ENCODE measurements around the gene SPTA1. TPM values are rescaled to one million over a fixed set of nuclear protein-coding genes. Genes with fewer than 3 reads are reported as not detected.

Gene SPTA1
- total RNA-seq, 2 donors from 2014 or later = 0.56 to 0.62 TPM

DNA sequence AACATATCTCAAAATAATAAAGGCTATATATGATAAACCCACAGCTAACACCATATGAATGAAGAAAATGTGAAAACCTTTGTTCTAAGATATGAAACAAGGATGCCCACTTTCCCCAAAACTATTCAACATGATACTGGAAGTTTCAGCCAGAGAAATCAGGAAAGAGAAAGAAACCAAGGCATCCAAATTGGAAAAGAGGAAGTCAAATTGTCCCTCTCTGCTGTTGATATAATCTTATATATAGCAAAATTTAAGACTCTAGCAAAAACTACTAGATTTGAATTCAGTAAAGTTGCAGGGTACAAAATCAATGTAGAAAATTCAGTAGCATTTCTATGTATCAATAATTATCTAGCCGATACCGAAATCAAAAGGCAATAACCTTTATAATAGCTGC is 85.8 kb downstream of the SPTA1 start:
- no peak for DNase-seq (ENCODE audit: low spot score)
- intact Hi-C loops (cut with DNase I) = no loop called here

DNA sequence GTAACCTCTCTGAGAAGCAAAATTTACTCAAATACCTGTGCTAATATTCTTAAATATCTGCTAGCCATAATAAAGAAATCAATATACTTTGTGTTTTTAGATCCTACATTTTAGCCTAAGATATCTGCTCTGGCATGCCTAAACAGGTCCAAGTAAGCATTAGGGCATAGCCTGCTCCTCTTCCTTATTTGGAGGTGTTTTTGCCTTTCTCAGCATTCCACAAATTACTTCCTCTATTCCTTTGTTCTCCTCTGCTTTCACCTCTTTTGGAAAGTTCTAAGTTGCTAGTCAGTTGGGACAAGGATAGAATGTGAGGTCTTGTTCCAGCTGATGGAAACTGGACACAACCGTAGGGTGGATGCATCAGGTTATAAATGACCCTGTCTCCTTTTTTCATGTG is 99.6 kb downstream of the SPTA1 start:
- intact Hi-C loops (cut with DNase I) = no loop called here
- DNase-seq (ENCODE audit: low spot score) = no peak

DNA sequence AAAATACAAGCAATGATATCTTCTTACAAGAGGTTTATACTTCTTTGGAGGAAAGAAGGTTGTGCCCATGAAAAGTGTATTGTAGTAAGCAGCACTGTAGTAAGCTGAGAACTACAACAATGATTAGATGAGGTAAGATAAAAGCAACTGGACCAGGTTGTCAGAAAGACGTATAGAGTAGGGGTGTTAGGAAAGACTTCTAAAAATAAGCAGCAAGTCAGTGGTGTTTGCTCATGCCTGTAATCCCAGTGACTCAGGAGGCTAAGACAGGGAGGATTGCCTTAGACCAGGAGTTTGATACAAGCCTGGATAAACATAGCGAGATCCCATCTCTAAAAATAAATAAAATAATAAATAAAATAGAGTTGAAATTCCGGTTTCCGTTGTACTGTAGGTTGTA is 102.6 kb downstream of the SPTA1 start:
- intact Hi-C loops (cut with DNase I) = no loop called here
- no peak for DNase-seq (ENCODE audit: low spot score)

DNA sequence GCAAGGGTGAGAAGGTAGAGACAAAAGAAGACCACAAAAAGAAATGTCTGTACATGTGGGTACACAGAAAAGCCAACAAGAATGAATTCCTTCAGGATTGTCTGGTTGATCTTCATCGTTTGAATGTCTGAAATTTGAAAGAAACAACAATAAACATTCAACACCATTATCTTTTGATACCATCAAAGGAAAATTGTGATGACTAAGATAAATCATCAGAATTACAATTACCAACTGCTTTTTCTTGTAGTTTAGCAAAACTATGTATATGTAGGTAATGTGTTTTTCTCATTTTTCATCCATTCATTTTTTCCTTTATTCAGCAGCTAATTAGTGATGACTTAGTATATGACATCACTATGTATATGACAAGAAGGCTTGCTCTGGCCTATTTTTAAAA is 106.8 kb downstream of the SPTA1 start, which contains the start of gene OR10X1:
OR10X1 (minus strand) TSS at position 167 of the 400 bp plus-strand sequence; CDS start at position 167, 0 bp downstream.
- intact Hi-C loops (cut with DNase I) = no loop called here
- no peak for DNase-seq (ENCODE audit: low spot score)

GRCh38 chr1:158577561-158577960 is 109.0 kb downstream of the SPTA1 start:
- no peak for DNase-seq (ENCODE audit: low spot score)
- intact Hi-C loops (cut with DNase I) = no loop called here

GRCh38 chr1:158572226-158572625 is 114.3 kb downstream of the SPTA1 start:
- intact Hi-C loops (cut with DNase I) = loop anchor here in 1 of 2 donors (5.0 kb wide), 1 partner anchor 60 kb away; no protein-coding TSS in a partner anchor
- DNase-seq (ENCODE audit: low spot score) = no peak

DNA sequence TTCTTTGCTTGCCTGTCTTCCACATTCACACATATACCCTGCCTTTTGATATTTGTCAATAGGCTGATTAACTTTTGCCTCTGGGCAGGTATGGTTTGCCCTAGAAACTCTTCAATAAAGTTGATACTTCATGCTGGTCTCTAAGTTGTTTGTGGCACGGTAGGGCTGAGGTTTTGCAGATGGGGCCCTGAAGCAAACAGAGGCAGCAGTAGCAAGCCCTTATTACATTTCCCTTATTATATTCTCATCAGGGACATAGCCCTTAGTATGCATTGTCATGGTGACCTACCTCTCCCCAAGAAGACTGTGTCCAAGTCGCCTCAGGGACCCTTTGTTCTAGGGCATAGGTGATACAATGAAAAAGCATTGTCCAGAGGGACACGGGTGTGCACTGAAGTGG is 116.0 kb downstream of the SPTA1 start, which contains the start of gene OR6P1:
OR6P1 (minus strand) TSS at position 101 of the 400 bp plus-strand sequence. CDS start 6,976 bp downstream, outside the sequence.
- no peak for DNase-seq (ENCODE audit: low spot score)
- intact Hi-C loops (cut with DNase I) = loop anchor here in 1 of 2 donors (5.0 kb wide), 1 partner anchor 58 kb away; no protein-coding TSS in a partner anchor

- intact Hi-C loops (cut with DNase I) = no loop called here
- DNase-seq (ENCODE audit: low spot score) = no peak
Measured at GRCh38 chr1:158564608-158565007, 121.9 kb downstream of the SPTA1 start.

- no peak for DNase-seq (ENCODE audit: low spot score)
- intact Hi-C loops (cut with DNase I) = no loop called here
Measured at GRCh38 chr1:158563853-158564252, 122.7 kb downstream of the SPTA1 start.

Other genes starting within 250 kb of the SPTA1 start
- gene OR10K1, start 224.9 kb downstream of the SPTA1 start, total RNA-seq = not detected
- not detected for gene OR10R2, start 214.5 kb downstream of the SPTA1 start, total RNA-seq
- gene OR6Y1, start 132.3 kb downstream of the SPTA1 start, total RNA-seq = not detected
- not detected for gene OR6P1, start 116.1 kb downstream of the SPTA1 start, total RNA-seq
- not detected for gene OR10X1, start 106.8 kb downstream of the SPTA1 start, total RNA-seq
- not detected for gene OR10Z1, start 81.4 kb downstream of the SPTA1 start, total RNA-seq
- not detected for gene OR6K2, start 13.9 kb upstream of the SPTA1 start, total RNA-seq
- not detected for gene OR6K3, start 34.0 kb upstream of the SPTA1 start, total RNA-seq
- gene OR6K6, start 68.0 kb upstream of the SPTA1 start, total RNA-seq = not detected
- not detected for gene OR6N1, start 85.5 kb upstream of the SPTA1 start, total RNA-seq
- not detected for gene OR6N2, start 94.5 kb upstream of the SPTA1 start, total RNA-seq
- 10 to 100 TPM in 1 of 2 donors, 1 to 10 TPM in 1; 7.5 to 12.0 TPM for gene MNDA, start 144.6 kb upstream of the SPTA1 start, total RNA-seq
- 1 to 10 TPM; 1.6 to 3.4 TPM for gene PYHIN1, start 244.8 kb upstream of the SPTA1 start, total RNA-seq

Data from posterior vena cava (tissue), 2 donors.